HepG2 (cell line): ENCODE results near the gene HOXC5. TPM values are rescaled to one million over a fixed set of nuclear protein-coding genes. Genes with fewer than 3 reads are reported as not detected.

Experiments
- ATAC-seq: fragments of 200-7000 bp; cut with Tn5 transposase; 3 replicates; pipeline ENCODE4 v1.9.1; 2020; ENCODE audit warnings: mild to moderate bottlenecking, moderate library complexity
- BruUV-seq: library from RNA; stranded (reverse); fragments of 400-500 nt; replicated peaks from 2 replicates; lab custom pipeline; 2021; lab: Mats Ljungman, UMichigan
- CTCF ChIA-PET: fragments of 300-600 bp; formaldehyde crosslinking; extraction: SDS; loops from one replicate; lab custom pipeline; 2021; ENCODE audit warnings: low total read pairs, inconsistent platforms, low intra/inter-chr PET ratio; lab: Yijun Ruan, JAX
- POLR2A ChIA-PET: fragments of 350-600 bp; sonication (Branson Sonifier 250); formaldehyde crosslinking; loops from one replicate; lab custom pipeline; 2020; ENCODE audit warnings: antibody characterized with exemption, inconsistent platforms; lab: Yijun Ruan, JAX
- DNase-seq: peaks from one replicate; pipeline ENCODE4 v3.0.0-alpha.2; 2015; ENCODE audit warnings: low spot score
- FAIRE-seq: peaks from 3 replicates; lab custom pipeline; 2011; peaks lifted over from hg19 to GRCh38; lab: Jason Lieb, UNC
- H2AFZ ChIP-seq: one replicate; pipeline ENCODE4 v1.6.1; 2011; ENCODE audit warnings: low read length, inconsistent platforms
- H3K27ac ChIP-seq: fragments of 300-600 bp; 3 replicates; pipeline ENCODE4 v1.8.0; 2011; ENCODE audit warnings: mixed run types, mild to moderate bottlenecking, mixed read lengths, low read length, inconsistent platforms; ENCODE audit not compliant: insufficient read depth; ENCODE audit errors: extremely low read length
- H3K27me3 ChIP-seq, 2 experiments: fragments of 200-600 bp in 1 of 2; 2 replicates in 1 of 2; 3 replicates in 1 of 2; pipeline versions ENCODE4 v1.6.0 to v1.8.0; 2011; ENCODE audit warnings: low read length in 2 of 2, mild to moderate bottlenecking in 2 of 2, moderate library complexity in 2 of 2, inconsistent platforms in 1 of 2; ENCODE audit not compliant: insufficient read depth in 2 of 2, control insufficient read depth in 1 of 2
- H3K36me3 ChIP-seq, 2 experiments: fragments of 200-600 bp in 1 of 2; replicated peaks in 1 of 2; 2 replicates in 1 of 2; 3 replicates in 1 of 2; pipeline versions ENCODE4 v1.5.1 to v1.8.0; 2011; ENCODE audit warnings: low read length in 2 of 2, inconsistent platforms in 1 of 2; ENCODE audit not compliant: insufficient read depth in 2 of 2, control insufficient read depth in 1 of 2
- H3K4me1 ChIP-seq: 2 replicates; pipeline ENCODE4 v1.5.1; 2012; ENCODE audit warnings: low read length, inconsistent platforms; ENCODE audit not compliant: insufficient read depth
- H3K4me2 ChIP-seq: 2 replicates; pipeline ENCODE4 v1.6.0; 2011; ENCODE audit warnings: low read depth, low read length, inconsistent platforms
- H3K4me3 ChIP-seq, 3 experiments: fragments of 200-600 bp in 1 of 3; sonication (generic), shearing (Covaris generic) in 1 of 3; replicated peaks in 1 of 3; 2 replicates each; pipeline ENCODE4 v1.5.1; 2011 to 2016; ENCODE audit warnings: low read length in 3 of 3, inconsistent platforms in 2 of 3, low read depth in 2 of 3, mild to moderate bottlenecking in 2 of 3, control low read depth in 1 of 3, mixed read lengths in 1 of 3; ENCODE audit not compliant: insufficient read depth in 1 of 3
- H3K79me2 ChIP-seq: one replicate; pipeline ENCODE4 v1.6.1; 2011; ENCODE audit warnings: low read length, inconsistent platforms; ENCODE audit not compliant: insufficient read depth
- H3K9ac ChIP-seq: 2 replicates; pipeline ENCODE4 v1.6.0; 2011; ENCODE audit warnings: mild to moderate bottlenecking, low read depth, low read length, inconsistent platforms; ENCODE audit not compliant: insufficient read depth
- H3K9me3 ChIP-seq: 2 replicates; pipeline ENCODE4 v1.5.1; 2012; ENCODE audit warnings: mild to moderate bottlenecking, low read length
- H4K20me1 ChIP-seq: 2 replicates; pipeline ENCODE4 v1.6.0; 2011; ENCODE audit warnings: inconsistent platforms, mild to moderate bottlenecking, low read length, moderate library complexity; ENCODE audit not compliant: insufficient read depth
- HOXA7 ChIP-seq: sonication (generic); formaldehyde crosslinking; IDR thresholded peaks from 2 replicates; pipeline ENCODE4 v1.8.1; 2022; ENCODE audit warnings: mild to moderate bottlenecking, missing genetic modification reagents, moderate library complexity
- NFRKB ChIP-seq: fragments of 450-650 bp; IDR thresholded peaks from 2 replicates; pipeline ENCODE4 v1.6.1; 2017
- RNF2 ChIP-seq: fragments of 450-650 bp; conservative IDR thresholded peaks from 2 replicates; pipeline ENCODE4 v1.6.1; 2016; ENCODE audit warnings: low read depth
- ZBTB7A ChIP-seq: sonication (generic); formaldehyde crosslinking; IDR thresholded peaks from 2 replicates; pipeline ENCODE4 v1.8.0; 2022; ENCODE audit warnings: mild to moderate bottlenecking, missing genetic modification reagents
- ZGPAT ChIP-seq: IDR thresholded peaks from 2 replicates; pipeline ENCODE4 v1.6.1; 2016; ENCODE audit warnings: mild to moderate bottlenecking
- ZNF230 ChIP-seq: sonication (generic); formaldehyde crosslinking; IDR thresholded peaks from 2 replicates; pipeline ENCODE4 v1.4.0; 2020; ENCODE audit warnings: mild to moderate bottlenecking, missing genetic modification reagents
- WGBS: methylation state at CpG from one replicate; pipeline ENCODE4 v1.1.6; 2017; ENCODE audit warnings: low lambda C conversion rate; 5-methylcytosine and 5-hydroxymethylcytosine counted together
- in situ Hi-C: cut with HindIII; loops from 2 replicates; pipeline ENCODE4 v1.10.0; 2017; ENCODE audit warnings: low pct_unique_long_range_greater_than_20kb; ENCODE audit not compliant: extremely low pct_ligation_motif_present
- intact Hi-C: fragments of 100-400 bp; cut with micrococcal nuclease; formaldehyde crosslinking; loops from one replicate; pipeline ENCODE4 v1.10.0; 2022; ENCODE audit not compliant: unreplicated experiment
- polyA plus RNA-seq, 8 experiments: library from polyadenylated mRNA; depleted of rRNA in 3 of 8; stranded (reverse) in 7 of 8; unstranded in 1 of 8; fragments of >200 nt; fragmentation: Illumina TruSeq in 4 of 8; extraction: Trizol in 4 of 8; gene quantifications; 2 replicates each; pipeline versions ENCODE4 v1.2.1 to v1.2.3, GENCODE V29; 2011 to 2016; ENCODE audit warnings: low read depth in 4 of 8, missing spikeins in 1 of 8, mixed read lengths in 1 of 8; ENCODE audit not compliant: insufficient read depth in 1 of 8
- total RNA-seq, 5 experiments: library from RNA; depleted of rRNA; stranded (reverse); fragments of >200 nt; fragmentation: Illumina TruSeq; extraction: Trizol; gene quantifications; 2 replicates each; pipeline ENCODE4 v1.2.3, GENCODE V29; 2016; ENCODE audit warnings: low read depth in 1 of 5

Gene HOXC5
- total and polyA plus RNA-seq, 2 of the 13 experiments (the other 11 are each of a cell fraction or from before 2014, with no cell fraction given), result not detected

- peak; percentile 45; the same call in 1 of the 2 replicates for TF ChIP-seq ZGPAT (CRISPR knock-in tag)
Observed at GRCh38 chr12:54005853-54006558, 26.8 kb upstream of the HOXC5 start (continued).

- Histone ChIP-seq H3K9ac (no peak overlapping the region), H3K36me3 (no peaks in the 10 kb centered on the region), H4K20me1 (no peaks in the 10 kb centered on the region), H3K4me2 (peak overlapping the region; percentile 73), H3K4me1 (peaks cover 30% of the 10 kb centered on the region), H3K9me3 (no peaks in the 10 kb centered on the region), H3K27me3 (peaks cover 30 to 91% of the 10 kb centered on the region in 2 experiments), H3K4me3 (peak overlapping the region in 1 of 3 experiments; percentile 48; a peak in 1 of 6 replicates), H3K27ac (no peak overlapping the region), H3K79me2 (no peaks in the 10 kb centered on the region)
- ATAC-seq, result peak; percentile 50
- no peak for DNase-seq
- POLR2A ChIA-PET, result interaction anchor here (1.4 kb wide), 1 partner anchor 273 kb away, joined by 3 read pairs; the partner anchor contains the start of genes CBX5 and HNRNPA1
- no peak for FAIRE-seq
- CTCF ChIA-PET, result interaction anchor here (0.7 to 3.3 kb wide), 7 partner anchors 18 to 210 kb away, joined by 3 to 48 read pairs (median 9); no protein-coding TSS in a partner anchor
- in situ Hi-C loops (no loop called here), intact Hi-C loops (loop anchor here (1.0 to 10.0 kb wide), 4 partner anchors 185 to 358 kb away; partner anchors contain the start of gene GPR84)
- WGBS, result 15% methylated on average over 16 of the region's 22 CpGs
- no TSS peak for BruUV-seq
- TF ChIP-seq ZNF230 (CRISPR knock-in tag) (0 out of 2 replicates have a peak, but pooled peaks have one; percentile 30), NFRKB (no peak), HOXA7 (CRISPR knock-in tag) (no peak), RNF2 (0 out of 2 replicates have a peak, but pooled peaks have one; percentile 11), ZBTB7A (no peak)
- TF ChIP-seq, all 625 proteins: peak for 2
- H2AFZ ChIP-seq, result no peak overlapping the region
Observed at GRCh38 chr12:54006559-54007220, 26.2 kb upstream of the HOXC5 start.
